DND-41 (cell line): ENCODE results near the gene GADL1.

Source experiments
- ATAC-seq: fragments of 200-7000 bp; cut with Tn5 transposase; 3 replicates; pipeline ENCODE4 v1.9.1; 2021; ENCODE audit warnings: low read depth; ENCODE audit not compliant: insufficient read depth
- DNase-seq: peaks from one replicate; pipeline ENCODE4 v3.0.0-alpha.2; 2020
- H2AFZ ChIP-seq: 2 replicates; pipeline ENCODE4 v1.6.0; 2012; ENCODE audit warnings: low read depth, low read length
- H3K27ac ChIP-seq: 2 replicates; pipeline ENCODE4 v1.5.1; 2012; ENCODE audit warnings: low read length, inconsistent platforms
- H3K27me3 ChIP-seq: fragments of 200-600 bp; sonication (generic); 2 replicates; pipeline ENCODE4 v1.6.0; 2012; ENCODE audit warnings: low read length, mild to moderate bottlenecking, inconsistent platforms; ENCODE audit not compliant: insufficient read depth, poor library complexity
- H3K36me3 ChIP-seq: 2 replicates; pipeline ENCODE4 v1.5.1; 2012; ENCODE audit warnings: low read length, inconsistent platforms; ENCODE audit not compliant: insufficient read depth
- H3K4me1 ChIP-seq: 2 replicates; pipeline ENCODE4 v1.5.1; 2012; ENCODE audit warnings: mild to moderate bottlenecking, low read length; ENCODE audit not compliant: insufficient read depth
- H3K4me2 ChIP-seq: 2 replicates; pipeline ENCODE4 v1.6.0; 2012; ENCODE audit warnings: mild to moderate bottlenecking, moderate library complexity, low read length, inconsistent platforms; ENCODE audit not compliant: insufficient read depth
- H3K4me3 ChIP-seq, 2 experiments: fragments of 200-600 bp in 1 of 2; shearing (Covaris generic) in 1 of 2; 2 replicates each; pipeline ENCODE4 v1.5.1; 2012 to 2016; ENCODE audit warnings: inconsistent platforms in 2 of 2, low read length in 2 of 2, mild to moderate bottlenecking in 2 of 2, low read depth in 1 of 2, moderate library complexity in 1 of 2
- H3K79me2 ChIP-seq: 2 replicates; pipeline ENCODE4 v1.6.0; 2012; ENCODE audit warnings: low read length, inconsistent platforms; ENCODE audit not compliant: insufficient read depth
- H3K9ac ChIP-seq: 2 replicates; pipeline ENCODE4 v1.6.0; 2012; ENCODE audit warnings: low read depth, mild to moderate bottlenecking, inconsistent platforms, low read length, moderate library complexity
- H3K9me3 ChIP-seq: 2 replicates; pipeline ENCODE4 v1.5.1; 2012; ENCODE audit warnings: low read length, moderate library complexity, mild to moderate bottlenecking, inconsistent platforms; ENCODE audit not compliant: insufficient read depth, severe bottlenecking
- H4K20me1 ChIP-seq: 2 replicates; pipeline ENCODE4 v1.6.0; 2012; ENCODE audit warnings: low read length; ENCODE audit not compliant: insufficient read depth
- CTCF ChIP-seq: IDR thresholded peaks from 2 replicates; pipeline ENCODE4 v1.5.1; 2012; ENCODE audit warnings: borderline replicate concordance, low read length, moderate library complexity, mild to moderate bottlenecking; ENCODE audit not compliant: poor library complexity, severe bottlenecking; ENCODE audit errors: extremely low read depth
- EZH2 ChIP-seq: IDR thresholded peaks from 3 replicates; pipeline ENCODE4 v1.6.1; 2012; ENCODE audit warnings: borderline replicate concordance, low read depth, mild to moderate bottlenecking, moderate library complexity, low read length, inconsistent platforms; ENCODE audit not compliant: severe bottlenecking

The GADL1 gene

GRCh38 chr3:30747771-30748281, 146.6 kb downstream of the GADL1 start:
- no peak overlapping the region for H3K9ac ChIP-seq
- H4K20me1 ChIP-seq = no peaks in the 10 kb centered on the region
- TF ChIP-seq EZH2 (no peak), CTCF (peak; percentile 71)
- H3K4me3 ChIP-seq = no peak overlapping the region
- H2AFZ ChIP-seq = 0 out of 2 replicates have a peak overlapping the region, but pooled peaks have one; percentile 21
- peak; percentile 74 for ATAC-seq
- peaks cover 32% of the 10 kb centered on the region for H3K4me1 ChIP-seq
- H3K9me3 ChIP-seq = no peaks in the 10 kb centered on the region
- H3K27ac ChIP-seq = peak overlapping the region; percentile 66
- peak; percentile 28 for DNase-seq
- no peak overlapping the region for H3K4me2 ChIP-seq
- H3K27me3 ChIP-seq = no peaks in the 10 kb centered on the region
- no peaks in the 10 kb centered on the region for H3K36me3 ChIP-seq
- no peaks in the 10 kb centered on the region for H3K79me2 ChIP-seq

- no peaks in the 10 kb centered on the region for H3K9me3 ChIP-seq
- no peak overlapping the region for H3K4me3 ChIP-seq
- no peaks in the 10 kb centered on the region for H3K79me2 ChIP-seq
- peak overlapping the region; percentile 47; the same call in 1 of the 2 replicates for H2AFZ ChIP-seq
- H3K27ac ChIP-seq = no peak overlapping the region
- no peak for ATAC-seq
- no peaks in the 10 kb centered on the region for H3K36me3 ChIP-seq
- TF ChIP-seq CTCF = no peak
- no peak for TF ChIP-seq EZH2
- H3K4me1 ChIP-seq = peaks cover 27% of the 10 kb centered on the region
- H4K20me1 ChIP-seq = no peaks in the 10 kb centered on the region
- no peak overlapping the region for H3K9ac ChIP-seq
- H3K4me2 ChIP-seq = no peak overlapping the region
- no peak for DNase-seq
- no peaks in the 10 kb centered on the region for H3K27me3 ChIP-seq
Measured at GRCh38 chr3:30743641-30744317, 150.7 kb downstream of the GADL1 start.

DNA sequence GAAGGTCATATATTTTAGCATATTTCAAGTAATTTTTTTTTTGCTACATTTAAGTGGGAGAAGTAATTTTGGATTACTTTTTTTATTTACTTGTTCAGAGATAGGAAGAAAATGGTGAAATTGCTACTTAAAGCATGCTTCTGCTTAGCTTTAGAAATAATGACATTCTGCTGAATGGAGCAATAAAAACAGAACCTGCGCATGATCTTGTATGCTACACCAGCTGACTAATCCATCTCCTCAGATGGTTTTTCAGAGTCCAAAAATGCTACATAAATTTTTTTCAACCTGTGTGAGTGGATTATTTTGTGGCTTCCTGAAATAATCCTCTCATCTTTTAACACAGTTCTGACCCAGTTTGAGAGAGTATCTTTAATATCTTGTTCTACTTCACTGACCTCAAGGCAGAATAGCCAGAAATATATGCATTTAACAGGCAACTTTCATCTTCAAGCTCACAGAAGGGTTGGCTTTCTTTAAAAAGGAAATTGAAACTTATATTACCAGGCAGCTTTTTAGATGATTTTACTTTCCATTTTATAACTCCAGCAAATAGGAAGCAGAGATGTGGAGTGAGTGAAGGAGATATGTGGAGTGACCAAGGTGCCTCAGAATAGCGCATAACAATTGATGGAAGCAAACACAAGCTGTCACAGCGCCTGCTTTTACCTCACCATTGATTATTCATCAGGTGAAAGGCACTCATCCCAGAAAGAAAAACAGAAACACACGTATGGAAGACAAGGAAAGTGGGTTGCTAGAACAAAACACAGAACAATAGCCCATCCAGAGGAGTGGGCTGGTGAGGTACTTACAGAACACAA, 151.5 kb downstream of the GADL1 start:
- no peak overlapping the region for H3K4me3 ChIP-seq
- DNase-seq (no peak), ATAC-seq (no peak; the same call in 2 of the 3 replicates)
- no peak overlapping the region for H3K9ac ChIP-seq
- no peaks in the 10 kb centered on the region for H3K9me3 ChIP-seq
- H4K20me1 ChIP-seq = no peaks in the 10 kb centered on the region
- H3K27ac ChIP-seq = no peak overlapping the region
- H3K4me2 ChIP-seq = peak overlapping the region; percentile 12; the same call in 1 of the 2 replicates
- TF ChIP-seq CTCF (no peak), EZH2 (no peak)
- H3K36me3 ChIP-seq = no peaks in the 10 kb centered on the region
- H3K27me3 ChIP-seq = no peaks in the 10 kb centered on the region
- H3K79me2 ChIP-seq = no peaks in the 10 kb centered on the region
- no peak overlapping the region for H2AFZ ChIP-seq
- H3K4me1 ChIP-seq = peaks cover 22% of the 10 kb centered on the region
